Measurements from ENCODE around the gene DAP3.

Gene DAP3

GRCh38 chr1:155776414-155776813 is 87.5 kb downstream of the DAP3 start:
- no peak for DNase-seq (ENCODE audit: low spot score)

GRCh38 chr1:155777582-155777981 is 88.7 kb downstream of the DAP3 start:
- no peak for DNase-seq (ENCODE audit: low spot score)
